Type B pancreatic cell (in vitro differentiated cells): Measurements from ENCODE around the gene SLC25A30. TPM values are rescaled to one million over a fixed set of nuclear protein-coding genes. Genes with fewer than 3 reads are reported as not detected.
"Not testable (repeated sequence)": the region's sequence is repeated elsewhere in the genome, so short reads cannot be mapped to it uniquely, and the experiment has no call there.

ENCODE experiments used
- DNase-seq: peaks from one replicate; pipeline ENCODE4 v3.0.0; 2021; ENCODE audit warnings: mixed read lengths; ENCODE audit not compliant: unreplicated experiment; ENCODE audit errors: extremely low spot score
- H3K27ac Mint-ChIP-seq: 2 replicates; pipeline ENCODE4 v1.8.0; 2021; ENCODE audit warnings: mild to moderate bottlenecking, mixed read lengths
- H3K27me3 Mint-ChIP-seq: 2 replicates; pipeline ENCODE4 v1.8.0; 2021; ENCODE audit warnings: mixed read lengths
- H3K36me3 Mint-ChIP-seq: 2 replicates; pipeline ENCODE4 v1.8.0; 2021; ENCODE audit warnings: mixed read lengths
- H3K4me1 Mint-ChIP-seq: one replicate; pipeline ENCODE4 v1.8.0; 2021; ENCODE audit warnings: mixed read lengths; ENCODE audit not compliant: unreplicated experiment
- H3K4me3 Mint-ChIP-seq: 2 replicates; pipeline ENCODE4 v1.8.0; 2021; ENCODE audit warnings: mild to moderate bottlenecking, mixed read lengths
- H3K9me3 Mint-ChIP-seq: 2 replicates; pipeline ENCODE4 v1.8.0; 2021; ENCODE audit warnings: mixed read lengths
- total RNA-seq: library from RNA; stranded (reverse); gene quantifications from 2 replicates; pipeline ENCODE4 v1.2.1, GENCODE V29; 2021; ENCODE audit warnings: low replicate concordance
- TF ChIP-seq, protein P1 (sequence below): fragments of 200-600 bp; sonication (generic); conservative IDR thresholded peaks from 2 replicates; pipeline ENCODE4 v1.5.0; 2021; ENCODE audit warnings: antibody characterized with exemption, mild to moderate bottlenecking

Gene SLC25A30
- total RNA-seq, 1 donor from 2014 or later = 7.6 TPM

GRCh38 chr13:45350152-45350551 is 68.0 kb downstream of the SLC25A30 start:
- Mint-ChIP-seq H3K4me3 (no peak overlapping the region), H3K27ac (no peak overlapping the region), H3K4me1 (no peaks in the 10 kb centered on the region), H3K9me3 (no peaks in the 10 kb centered on the region), H3K27me3 (no peaks in the 10 kb centered on the region), H3K36me3 (peaks cover 20% of the 10 kb centered on the region)
- TF ChIP-seq, protein P1, sequence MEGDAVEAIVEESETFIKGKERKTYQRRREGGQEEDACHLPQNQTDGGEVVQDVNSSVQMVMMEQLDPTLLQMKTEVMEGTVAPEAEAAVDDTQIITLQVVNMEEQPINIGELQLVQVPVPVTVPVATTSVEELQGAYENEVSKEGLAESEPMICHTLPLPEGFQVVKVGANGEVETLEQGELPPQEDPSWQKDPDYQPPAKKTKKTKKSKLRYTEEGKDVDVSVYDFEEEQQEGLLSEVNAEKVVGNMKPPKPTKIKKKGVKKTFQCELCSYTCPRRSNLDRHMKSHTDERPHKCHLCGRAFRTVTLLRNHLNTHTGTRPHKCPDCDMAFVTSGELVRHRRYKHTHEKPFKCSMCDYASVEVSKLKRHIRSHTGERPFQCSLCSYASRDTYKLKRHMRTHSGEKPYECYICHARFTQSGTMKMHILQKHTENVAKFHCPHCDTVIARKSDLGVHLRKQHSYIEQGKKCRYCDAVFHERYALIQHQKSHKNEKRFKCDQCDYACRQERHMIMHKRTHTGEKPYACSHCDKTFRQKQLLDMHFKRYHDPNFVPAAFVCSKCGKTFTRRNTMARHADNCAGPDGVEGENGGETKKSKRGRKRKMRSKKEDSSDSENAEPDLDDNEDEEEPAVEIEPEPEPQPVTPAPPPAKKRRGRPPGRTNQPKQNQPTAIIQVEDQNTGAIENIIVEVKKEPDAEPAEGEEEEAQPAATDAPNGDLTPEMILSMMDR = no peak
- DNase-seq = no peak

DNA sequence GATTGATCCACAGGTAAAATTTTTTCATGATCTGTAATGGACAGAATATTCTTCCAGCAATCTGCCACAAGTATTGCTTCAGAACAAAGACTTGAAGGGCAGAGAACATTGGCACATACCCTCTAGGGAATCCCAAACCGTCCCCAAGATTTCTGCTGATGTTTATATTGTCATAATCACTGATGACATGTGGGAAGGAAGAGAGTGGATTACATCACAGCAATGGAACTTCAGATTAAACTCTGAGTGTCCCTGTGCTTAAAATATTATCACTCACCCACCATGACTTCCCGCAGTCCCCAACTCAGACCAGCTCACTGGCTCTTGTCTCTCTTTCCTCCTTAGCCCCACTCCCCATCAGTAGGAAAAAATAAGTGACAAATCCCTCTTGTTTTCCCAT is 68.7 kb downstream of the SLC25A30 start:
- Mint-ChIP-seq H3K4me1 (peaks cover 2% of the 10 kb centered on the region), H3K4me3 (no peak overlapping the region), H3K27ac (peak overlapping the region; percentile 28), H3K9me3 (no peaks in the 10 kb centered on the region), H3K27me3 (no peaks in the 10 kb centered on the region), H3K36me3 (peaks cover 22% of the 10 kb centered on the region)
- TF ChIP-seq, protein P1 = no peak
- DNase-seq = no peak

GRCh38 chr13:45344064-45344463 is 74.1 kb downstream of the SLC25A30 start:
- DNase-seq, H3K27ac Mint-ChIP-seq, H3K27me3 Mint-ChIP-seq, H3K9me3 Mint-ChIP-seq: not testable (repeated sequence)
- peak overlapping the region; percentile 39 for H3K4me3 Mint-ChIP-seq
- H3K36me3 Mint-ChIP-seq = peaks cover 27% of the 10 kb centered on the region
- H3K4me1 Mint-ChIP-seq = peaks cover 14% of the 10 kb centered on the region

Other genes starting within 250 kb of the SLC25A30 start
- gene KCTD4, start 217.3 kb downstream of the SLC25A30 start, total RNA-seq = not detected in 2 replicates
- gene TPT1, start 77.2 kb downstream of the SLC25A30 start, total RNA-seq = 3,472 and 4,120 TPM in 2 replicates
- 30.4 and 37.2 TPM in 2 replicates for gene COG3, start 46.6 kb upstream of the SLC25A30 start, total RNA-seq
- not detected in 2 replicates for gene ERICH6B, start 197.4 kb upstream of the SLC25A30 start, total RNA-seq